ACHN (cell line): ENCODE data around the gene BCL6B.

ENCODE experiments used
- DNase-seq: peaks from one replicate; pipeline ENCODE4 v3.0.0-alpha.2; 2015
- in situ Hi-C: cut with HindIII; loops from 2 replicates; pipeline ENCODE4 v1.10.0; 2017; ENCODE audit warnings: low sequenced_read_pairs, low pct_ligation_motif_present, low pct_unique_long_range_greater_than_20kb

Gene BCL6B

DNA sequence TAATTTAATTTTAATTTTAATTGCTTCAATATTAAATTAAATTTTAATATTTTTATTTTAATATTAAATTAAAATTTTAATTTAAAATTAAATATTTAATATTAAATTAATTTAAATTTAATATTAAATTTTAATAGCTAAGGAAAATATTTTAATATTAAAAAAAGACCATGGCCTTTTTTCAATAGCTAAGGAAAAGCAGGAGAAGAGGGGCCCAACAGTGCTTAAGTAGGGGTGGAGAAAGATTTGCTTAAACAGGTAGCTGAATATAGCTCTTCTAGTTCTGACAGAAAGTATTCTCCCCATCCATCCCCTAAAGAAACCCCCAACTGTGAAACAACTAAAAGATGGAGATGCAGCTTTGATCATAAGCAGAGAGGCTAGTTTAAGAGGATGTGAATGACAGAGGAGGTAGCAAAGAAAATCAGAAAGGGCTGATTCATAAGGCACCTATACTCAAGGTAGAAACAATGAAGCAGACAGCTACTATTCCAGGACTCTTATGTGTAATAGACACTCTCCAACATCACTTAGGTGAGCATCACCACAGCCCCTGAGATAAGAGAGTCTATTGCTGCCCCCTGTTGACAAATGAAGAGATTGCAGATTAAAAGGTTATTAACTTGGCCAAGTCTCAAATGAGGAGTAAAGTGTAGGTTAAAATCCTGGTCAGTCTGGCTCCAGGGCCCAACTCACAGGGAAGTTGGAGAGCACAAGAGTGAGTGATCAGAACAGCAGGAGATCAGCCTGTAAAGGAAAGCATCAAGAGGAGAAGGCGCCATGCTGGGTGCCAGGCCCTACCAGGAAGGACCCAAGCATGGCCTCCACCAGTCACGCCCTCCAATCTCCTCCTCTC lies 18.2 kb upstream of the BCL6B start:
- in situ Hi-C loops = no loop called here
- peak; percentile 77 for DNase-seq

DNA sequence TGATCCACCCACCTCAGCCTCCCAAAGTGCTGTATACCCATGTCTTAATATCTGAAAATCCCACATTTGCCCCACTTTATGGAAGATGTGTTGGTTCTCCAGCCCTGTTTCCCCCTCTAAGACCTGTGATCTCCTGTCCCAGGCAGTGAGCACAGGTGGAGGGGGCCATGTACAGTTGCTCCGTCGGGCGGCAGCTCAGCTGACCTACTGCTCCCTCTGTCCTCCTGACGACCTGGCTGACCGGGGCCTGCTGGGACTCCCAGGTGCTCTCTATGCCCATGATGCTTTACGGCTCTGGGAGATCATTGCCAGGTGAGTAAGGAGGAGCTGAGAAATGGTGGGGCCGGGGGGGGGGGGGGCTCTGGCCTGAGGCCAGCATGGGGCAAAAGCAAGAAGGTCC lies 17.1 kb upstream of the BCL6B start:
- in situ Hi-C loops = no loop called here
- DNase-seq = no peak

DNA sequence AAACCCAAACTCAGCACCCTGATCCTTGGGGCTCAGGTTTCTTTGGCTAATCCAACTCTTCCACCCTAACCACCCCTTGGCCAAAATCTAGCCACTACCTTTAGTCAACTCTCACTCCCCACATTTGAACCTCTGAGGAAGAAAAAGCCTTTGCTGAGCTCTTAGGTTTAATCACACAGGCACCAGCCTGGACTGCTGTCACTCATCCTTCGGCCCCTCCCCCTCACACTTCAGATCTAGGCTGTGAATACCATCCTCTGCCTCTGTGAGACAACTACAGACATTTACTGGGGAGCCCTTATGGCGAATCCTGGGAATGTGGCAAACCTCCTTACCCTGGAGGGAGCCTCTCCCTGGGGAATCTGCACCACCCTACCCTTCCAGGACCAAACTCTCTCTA lies 15.7 kb upstream of the BCL6B start:
- no peak for DNase-seq
- in situ Hi-C loops = no loop called here

DNA sequence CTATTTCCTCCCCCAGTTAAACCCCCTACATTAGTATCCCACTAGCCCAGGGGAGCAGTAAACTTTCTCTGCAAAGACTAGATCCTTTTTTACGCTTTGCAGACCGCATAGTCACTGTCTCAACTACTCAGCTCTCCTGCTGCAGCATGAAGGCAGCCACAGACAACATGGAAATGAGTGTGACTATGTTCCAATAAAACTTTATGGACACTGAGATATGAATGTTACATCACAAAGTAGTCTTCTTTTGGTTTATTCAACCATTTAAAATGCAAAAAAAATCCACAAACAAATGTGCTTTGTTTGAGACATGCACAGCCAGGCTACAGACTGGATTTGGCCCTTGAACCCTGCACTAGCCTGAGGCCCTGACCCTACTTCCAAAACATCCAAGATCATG lies 12.3 kb upstream of the BCL6B start:
- DNase-seq = no peak
- in situ Hi-C loops = no loop called here

DNA sequence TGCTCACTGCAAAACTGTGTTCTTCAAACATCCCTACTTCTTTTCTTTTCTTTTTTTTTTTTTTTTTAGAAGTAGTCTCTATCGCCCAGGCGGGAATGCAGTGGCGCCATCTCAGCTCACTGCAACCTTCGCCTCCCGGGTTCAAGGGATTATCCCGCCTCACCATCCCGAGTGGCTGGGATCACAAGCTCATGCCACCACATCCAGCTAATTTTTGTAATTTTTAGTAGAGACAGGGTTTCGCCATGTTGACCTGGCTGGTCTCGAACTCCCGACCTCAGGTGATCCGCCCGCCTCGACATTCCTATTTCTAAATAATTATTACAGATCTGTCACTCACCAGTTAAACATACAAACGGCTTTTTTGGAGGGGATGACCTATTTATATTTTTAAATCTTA lies 11.4 kb upstream of the BCL6B start:
- in situ Hi-C loops = no loop called here
- no peak for DNase-seq

DNA sequence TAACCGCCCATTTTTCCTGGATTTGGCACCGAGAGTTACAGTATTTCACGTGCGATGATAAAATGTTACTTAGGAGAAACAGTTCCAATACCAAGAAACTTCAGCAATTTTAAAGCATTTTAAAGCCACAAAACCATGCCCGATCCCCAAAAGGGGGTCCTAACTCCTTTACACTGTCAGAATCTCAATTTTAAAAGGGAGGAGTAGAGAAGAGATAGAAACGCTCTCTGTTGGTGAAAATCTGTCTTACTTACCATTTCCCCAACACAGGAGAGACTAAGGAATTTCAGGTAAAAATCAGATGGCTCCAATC lies 11.0 kb upstream of the BCL6B start:
- no peak for DNase-seq
- in situ Hi-C loops = no loop called here

DNA sequence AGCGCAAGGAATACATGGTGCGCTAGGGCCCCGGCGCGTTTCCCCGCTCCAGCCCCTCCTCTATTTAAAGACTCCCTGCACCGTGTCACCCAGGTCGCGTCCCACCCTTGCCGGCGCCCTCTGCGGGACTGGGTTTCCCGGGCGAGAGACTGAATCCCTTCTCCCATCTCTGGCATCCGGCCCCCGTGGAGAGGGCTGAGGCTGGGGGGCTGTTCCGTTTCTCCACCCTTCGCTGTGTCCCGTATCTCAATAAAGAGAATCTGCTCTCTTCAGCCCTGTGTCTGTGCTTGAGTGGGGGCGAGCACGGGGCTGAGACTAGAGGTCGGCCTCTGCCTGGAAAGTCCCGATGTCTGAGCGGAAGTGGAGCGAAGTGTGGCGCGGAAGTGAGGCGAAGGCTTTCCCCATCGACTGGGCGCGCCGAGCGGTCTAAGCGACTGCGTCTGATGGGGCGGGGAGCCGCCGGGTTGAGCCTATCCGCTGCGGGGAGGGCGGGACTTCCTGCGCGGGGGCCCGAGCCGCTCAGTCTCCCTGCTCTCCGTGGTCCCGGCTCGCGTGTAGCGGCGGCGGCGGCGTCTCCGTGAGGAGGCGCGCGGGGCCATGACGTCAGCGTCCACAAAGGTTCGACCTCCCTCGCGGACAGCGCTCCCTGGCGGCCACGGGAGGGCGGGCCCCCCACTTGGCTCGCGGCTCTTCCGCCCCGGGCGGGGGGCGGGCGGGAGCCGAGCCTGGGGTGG lies 8.4 kb upstream of the BCL6B start:
- peak; percentile 98 for DNase-seq
- in situ Hi-C loops = no loop called here

DNA sequence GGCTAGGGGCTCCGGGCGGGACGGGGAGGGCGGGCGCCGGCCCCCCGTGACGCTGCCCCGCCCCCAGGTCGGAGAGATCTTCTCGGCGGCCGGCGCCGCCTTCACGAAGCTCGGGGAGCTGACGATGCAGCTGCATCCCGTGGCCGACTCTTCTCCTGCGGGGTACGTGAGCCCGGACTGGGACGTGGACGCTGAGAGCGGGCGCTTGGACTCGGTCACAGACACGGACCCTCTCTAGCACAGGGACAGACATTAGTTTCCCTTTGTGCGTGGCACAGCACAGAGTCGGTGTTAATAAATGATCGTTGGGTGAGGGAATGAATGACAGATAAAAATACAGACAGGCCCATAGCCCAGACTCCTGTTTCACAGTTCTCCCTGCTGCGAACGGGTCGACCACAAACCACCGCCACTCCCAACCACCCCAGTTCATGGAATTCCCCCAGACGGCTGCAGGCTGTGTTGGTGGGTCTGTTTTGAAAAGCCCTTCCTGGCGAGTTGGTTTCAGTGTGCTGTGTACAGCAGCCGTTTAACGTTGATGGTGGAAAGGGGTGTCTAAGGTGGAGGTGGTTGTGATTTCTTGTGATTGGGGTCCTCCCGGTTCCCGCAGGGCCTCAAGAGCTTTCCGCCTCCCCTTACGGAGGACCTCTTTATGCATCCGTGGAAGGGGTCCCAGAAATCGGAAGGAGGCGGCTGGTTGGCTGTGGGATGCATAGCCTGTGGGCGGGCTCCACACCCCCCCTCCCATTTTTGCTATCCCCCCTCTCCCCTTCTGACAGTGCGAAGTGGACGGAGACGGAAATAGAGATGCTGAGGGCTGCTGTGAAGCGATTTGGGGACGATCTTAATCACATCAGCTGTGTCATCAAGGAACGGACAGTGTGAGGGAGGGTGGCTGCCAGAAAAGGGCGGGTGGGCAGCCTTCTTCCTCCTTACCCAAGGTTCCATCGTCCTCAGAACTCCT lies 7.6 kb upstream of the BCL6B start:
- in situ Hi-C loops = no loop called here
- DNase-seq = no peak

DNA sequence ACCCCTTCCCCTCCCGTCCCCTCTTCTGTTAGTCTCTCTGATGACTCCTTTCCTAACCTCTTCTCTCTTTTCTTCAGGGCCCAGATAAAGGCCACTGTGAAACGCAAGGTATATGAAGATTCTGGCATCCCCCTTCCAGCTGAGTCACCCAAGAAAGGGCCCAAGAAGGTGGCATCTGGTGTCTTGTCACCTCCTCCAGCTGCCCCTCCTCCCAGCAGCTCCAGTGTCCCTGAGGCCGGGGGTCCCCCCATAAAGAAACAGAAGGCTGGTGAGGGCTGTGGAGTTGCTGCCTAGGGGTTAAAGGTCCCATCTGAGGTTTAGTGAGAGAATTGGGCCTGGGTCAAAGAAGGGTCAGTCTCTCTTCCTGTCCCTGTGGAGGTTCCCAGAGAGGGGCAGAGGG lies 6.4 kb upstream of the BCL6B start:
- no peak for DNase-seq
- in situ Hi-C loops = no loop called here

DNA sequence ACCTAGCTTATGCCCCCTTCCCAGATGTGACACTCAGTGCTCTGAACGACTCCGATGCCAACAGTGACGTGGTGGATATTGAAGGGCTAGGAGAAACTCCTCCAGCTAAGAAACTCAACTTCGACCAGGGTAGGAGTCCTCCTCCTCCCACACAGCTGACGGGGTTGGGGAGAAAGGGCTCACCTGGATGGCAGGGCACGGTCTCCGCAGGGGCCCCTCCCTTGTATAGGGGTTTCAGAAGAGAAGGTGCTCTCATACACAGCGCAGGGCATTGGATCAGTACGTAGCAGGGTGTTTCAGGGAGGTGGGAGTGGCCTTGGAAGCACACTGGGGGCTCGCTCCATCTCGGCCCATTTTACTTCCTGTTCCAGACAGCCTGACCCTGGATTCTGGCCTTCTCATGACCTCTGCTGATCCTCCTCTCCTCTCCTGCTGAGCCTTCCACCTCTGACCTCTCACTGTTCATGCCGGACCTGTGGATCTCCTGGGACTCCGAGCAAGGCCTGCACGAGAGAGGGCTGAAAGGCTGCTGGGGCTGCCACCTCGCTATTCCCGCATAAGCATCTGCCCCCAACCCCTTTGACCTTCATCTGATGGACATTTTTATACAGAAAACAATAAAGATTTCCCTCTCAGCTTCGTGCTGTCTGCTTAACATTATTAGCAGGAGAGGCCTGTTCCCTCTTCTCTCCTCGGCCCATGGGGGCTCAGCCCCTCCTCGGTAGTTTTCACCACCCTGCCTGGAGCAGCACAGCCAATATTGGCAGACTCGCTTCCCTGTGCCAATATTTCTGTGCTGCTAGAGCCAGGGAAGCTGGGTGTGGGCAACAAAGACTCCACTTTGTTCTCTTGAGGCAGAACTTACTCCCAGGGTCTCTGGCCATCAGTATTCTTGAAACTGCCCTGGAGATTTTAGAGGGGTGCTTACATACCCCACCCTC lies 5.7 kb upstream of the BCL6B start:
- in situ Hi-C loops = no loop called here
- no peak for DNase-seq

DNA sequence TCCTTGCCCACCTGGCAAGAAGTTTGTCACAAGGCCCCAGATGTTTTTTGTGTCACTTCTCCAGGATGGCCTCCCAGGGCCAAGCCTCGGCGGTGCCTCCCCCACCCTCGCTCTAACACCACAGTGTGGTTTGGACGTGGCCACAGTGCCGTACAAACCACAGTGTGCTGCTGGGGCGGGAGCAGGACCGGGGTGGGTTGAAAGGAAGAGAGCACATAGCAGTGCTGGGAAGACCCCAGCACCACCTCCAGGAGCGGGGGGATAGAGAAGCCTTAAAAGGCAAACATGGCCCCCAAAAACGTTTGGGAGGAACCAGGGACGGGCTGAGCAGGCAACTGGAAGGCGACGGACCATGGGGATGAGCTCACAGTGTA lies 5.0 kb upstream of the BCL6B start:
- DNase-seq = no peak
- in situ Hi-C loops = no loop called here

DNA sequence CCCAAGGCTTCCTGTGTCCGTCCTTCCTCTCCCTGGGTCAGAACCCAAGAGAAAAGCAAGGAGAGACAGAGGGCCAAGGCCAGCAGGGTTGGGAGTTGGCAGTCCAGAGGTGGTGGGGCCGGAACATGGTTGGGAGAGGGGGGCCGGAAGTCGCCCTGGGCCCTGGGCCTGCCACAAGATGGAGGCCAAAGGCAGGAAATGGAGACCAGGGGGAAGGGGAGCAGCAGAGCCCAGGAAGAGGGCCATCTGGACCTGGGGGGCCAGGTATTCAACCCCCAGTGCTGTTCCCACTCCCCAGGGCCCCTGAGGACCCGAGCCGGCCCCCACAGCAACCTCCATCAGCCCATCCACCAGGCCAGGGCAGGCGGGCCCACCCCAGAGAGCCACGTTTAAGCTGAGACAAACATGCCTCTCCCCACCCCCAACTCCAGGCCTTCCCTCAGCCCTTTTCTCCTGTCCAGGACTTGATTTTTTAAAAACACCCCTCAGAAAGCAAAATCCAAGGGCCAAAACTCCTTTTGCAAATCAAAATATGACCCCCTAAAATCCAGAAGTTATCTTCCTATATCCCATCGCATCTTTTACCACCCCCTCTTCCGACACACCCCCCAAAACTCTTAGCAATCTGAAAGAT lies 4.4 kb upstream of the BCL6B start:
- in situ Hi-C loops = no loop called here
- DNase-seq = no peak

DNA sequence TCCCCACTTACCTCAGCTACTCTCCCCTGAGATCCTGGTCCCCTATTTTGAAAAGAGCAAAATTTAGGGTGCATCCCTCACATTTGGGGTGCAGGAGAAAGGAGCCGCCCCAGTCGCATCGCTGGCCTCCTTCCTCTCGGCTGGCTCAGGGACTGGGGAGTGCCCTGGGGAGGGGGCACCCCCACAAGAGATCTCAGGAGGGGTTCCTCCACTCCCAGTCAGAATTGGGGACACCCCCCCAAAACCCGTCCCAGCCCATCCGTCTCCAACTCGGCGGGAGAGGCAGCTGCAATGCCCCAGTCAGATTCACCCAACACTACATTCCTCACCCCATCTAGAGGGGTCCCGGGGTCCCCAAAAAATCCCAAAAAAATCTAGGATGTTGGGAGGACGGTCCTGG lies 3.5 kb upstream of the BCL6B start:
- in situ Hi-C loops = no loop called here
- DNase-seq = no peak

DNA sequence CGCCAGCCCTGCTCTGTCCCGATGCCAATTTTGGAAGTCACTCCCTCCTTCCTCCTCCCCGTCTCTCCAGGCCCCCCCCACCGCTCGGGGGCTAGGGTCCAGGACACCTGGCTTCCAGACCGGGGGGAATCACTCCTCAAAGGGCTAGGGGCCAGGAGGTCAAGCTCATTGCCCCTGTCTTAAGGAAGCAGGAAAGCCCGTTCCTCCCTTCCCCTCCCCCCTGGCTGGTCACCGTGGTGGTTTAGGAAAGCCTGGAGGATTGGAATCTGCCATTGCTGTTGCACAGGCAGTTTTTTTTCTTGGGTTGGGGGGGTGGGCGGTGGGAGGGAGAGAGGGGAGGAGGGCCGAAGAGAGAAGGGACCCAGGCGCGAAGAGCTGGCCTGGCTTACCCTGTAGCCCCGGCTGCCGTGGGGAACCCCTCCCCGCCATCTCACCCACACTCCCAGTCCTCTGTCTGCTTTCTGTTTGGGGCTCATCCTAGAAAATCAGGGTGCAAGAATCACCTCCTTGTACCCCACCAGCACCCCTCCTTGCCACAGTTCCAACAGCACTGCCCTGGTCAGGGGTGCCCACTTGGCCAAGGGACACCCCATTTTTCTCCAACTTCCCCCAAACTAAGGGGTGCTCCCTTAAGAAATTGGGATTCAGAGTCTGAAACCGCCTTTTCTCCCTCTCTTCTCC lies 2.9 kb upstream of the BCL6B start:
- in situ Hi-C loops = no loop called here
- peak; percentile 64 for DNase-seq

DNA sequence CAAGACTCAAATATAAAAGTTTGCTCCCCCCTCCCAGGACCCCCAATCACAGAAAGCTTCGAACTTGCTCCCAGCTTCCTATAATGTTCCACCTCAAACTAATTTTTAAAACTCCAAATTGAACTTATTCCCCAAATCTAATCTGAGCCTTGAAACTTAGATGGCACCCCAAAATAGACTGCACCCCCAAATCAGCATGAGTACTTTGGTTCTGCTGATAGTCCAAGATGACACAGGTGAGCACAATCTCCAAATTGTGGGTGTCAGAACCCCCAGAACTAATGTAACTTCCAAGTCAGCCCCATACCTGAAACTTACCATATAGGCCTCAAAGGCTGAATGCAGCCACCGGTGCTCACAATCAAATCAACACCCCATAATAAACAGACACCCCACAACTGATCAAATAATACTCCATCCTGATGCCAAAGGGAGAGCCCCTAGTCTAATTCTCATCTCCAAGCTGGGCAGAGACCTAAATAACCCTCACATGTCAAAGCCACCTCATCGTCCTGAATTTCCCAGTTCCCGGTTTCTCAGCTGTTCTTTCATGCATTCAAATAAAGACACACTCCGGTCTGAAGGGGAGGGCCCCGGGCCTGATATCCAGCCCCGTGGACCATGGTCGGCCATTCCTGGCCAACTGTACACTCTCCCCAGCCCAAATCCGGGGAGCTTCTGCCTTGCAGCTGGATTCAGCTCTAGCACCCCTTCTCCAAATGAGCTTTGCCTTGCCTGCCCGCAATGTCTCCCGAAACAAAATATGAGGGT lies 1.8 kb upstream of the BCL6B start:
- in situ Hi-C loops = no loop called here
- no peak for DNase-seq

DNA sequence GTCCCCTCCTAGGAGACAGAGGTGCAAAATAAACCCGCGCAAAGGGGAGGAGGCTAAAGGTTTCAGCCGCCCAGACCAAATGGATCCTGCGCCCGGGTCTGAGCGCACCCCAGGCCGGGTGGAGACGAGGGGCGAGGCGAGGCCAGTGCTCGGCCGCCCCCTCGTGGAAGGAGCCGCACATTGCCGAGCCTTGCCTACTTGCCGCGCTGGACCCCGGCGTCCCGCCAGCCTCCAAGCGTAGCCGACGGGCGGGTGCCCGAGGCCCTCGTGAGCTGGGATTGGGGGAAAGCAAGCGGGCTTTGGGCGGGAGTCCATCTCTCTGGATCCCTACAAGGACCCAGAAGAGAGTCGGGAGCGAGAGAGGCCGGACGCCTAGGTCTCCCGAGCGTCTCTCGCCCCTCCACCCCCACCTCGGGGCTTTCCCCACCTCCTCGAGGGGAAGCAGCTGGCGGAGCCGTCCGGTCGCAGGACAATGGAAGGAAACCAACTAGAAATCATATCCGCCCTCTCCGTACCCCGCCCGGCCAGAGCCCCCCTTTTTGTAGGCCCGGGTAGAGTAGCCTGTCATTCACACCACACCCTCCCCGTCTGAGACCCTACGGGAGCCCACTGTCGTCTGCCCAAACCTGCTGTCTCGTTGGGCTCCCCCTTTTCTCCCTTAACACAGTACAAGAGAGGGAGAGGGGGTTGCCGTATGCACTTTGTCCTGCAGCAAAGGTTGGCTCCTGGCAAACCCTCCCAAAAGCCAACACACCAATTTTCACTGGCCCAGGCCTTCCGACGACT lies 664 bp upstream of the BCL6B start:
- in situ Hi-C loops = no loop called here
- peak; percentile 73 for DNase-seq
